ENCODE data around the gene MROH9. TPM values are rescaled to one million over a fixed set of nuclear protein-coding genes. Genes with fewer than 3 reads are reported as not detected.

Gene MROH9, protein sequence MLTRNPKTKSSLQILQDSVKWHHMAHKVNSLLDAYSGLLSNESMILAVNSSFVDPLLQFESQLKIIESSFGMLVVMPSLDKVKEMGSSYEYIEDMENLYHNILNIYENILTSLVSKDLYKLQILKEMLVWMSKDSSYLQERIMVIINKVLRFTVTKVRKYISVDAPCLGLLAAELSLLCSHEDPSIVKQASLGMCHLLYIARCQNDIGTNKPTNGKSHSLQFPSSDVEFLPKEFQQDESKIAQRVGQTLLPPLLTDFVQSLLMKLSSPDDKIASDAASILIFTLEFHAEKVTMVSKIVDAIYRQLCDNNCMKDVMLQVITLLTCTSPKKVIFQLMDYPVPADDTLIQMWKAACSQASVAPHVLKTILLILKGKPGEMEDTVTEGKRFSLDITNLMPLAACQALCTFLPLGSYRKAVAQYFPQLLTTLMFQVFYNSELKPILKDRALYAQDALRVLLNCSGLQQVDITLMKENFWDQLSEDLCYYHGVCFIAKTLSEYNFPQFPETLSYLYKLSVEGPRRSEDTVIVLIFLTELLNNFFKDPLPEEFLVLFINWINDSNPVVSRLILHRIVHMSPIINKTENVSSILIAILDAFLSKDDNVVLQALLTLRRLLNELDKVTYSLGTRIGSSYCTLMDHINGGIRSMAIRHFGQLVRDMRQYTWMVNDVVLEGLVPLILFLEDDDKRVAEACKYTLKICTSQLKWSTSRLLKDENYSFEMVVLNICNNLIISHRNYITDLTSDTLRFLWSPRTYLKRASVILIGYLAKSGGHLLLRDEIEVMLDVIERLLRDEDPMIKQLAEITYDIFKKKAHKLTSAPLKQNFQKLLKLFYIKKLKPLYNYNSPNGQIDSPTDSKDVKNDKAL
- total RNA-seq (2022; extraction: Qiagen RNA extraction; ENCODE audit: low read depth) = not detected in 5 replicates

DNA sequence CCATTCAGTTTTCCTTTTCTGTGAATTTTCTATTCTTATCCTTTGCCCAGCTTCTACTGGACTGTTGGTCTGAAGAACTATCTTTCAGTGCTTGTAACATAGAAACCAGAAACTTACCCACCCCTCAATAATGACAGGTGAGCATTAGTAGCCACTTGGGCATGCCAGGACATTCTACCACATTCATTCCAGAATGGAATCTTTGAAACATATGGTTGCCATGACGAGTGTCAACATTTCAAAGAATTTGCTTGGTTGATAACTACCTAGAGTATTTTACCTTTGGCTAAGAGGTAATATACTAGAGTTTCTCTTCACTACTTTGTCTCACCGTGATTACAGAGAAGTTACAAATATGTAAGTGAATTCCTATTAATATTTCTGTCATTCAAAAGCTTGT is at the start of gene MROH9:
Gene MROH9, plus strand, starts transcription at position 304 of the 400 bp plus-strand sequence. CDS start 10,023 bp downstream, outside the sequence.

DNA sequence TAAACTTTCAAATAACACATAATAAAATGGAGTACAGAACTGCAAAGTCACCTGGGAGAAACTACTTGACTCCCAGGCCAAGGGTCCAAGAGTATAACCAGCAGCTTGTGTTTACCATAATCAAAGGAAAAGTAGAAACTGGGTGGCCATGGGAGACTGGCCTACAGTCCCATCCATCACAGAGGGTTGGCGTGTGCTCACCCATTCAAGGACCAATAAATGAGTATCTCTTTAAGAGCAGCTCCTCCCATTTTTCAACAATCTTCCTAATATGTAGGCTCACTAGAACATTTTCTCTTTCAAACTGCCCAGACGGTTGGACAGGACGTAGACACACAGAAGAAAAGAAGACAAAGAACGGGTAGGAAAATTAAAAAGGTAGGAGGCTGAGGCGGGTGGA is 155.3 kb downstream of the MROH9 start, which contains the start of gene FMO3:
Gene FMO3, plus strand, starts transcription at position 302 of the 400 bp plus-strand sequence. CDS start 1,754 bp downstream, outside the sequence.

Other genes with a start within 250 kb of the MROH9 start
- not detected in 5 replicates for gene FMO3, start 155.4 kb downstream of the MROH9 start, total RNA-seq (2022; extraction: Qiagen RNA extraction; ENCODE audit: low read depth)
- gene FMO2, start 249.8 kb downstream of the MROH9 start, total RNA-seq (2022; extraction: Qiagen RNA extraction; ENCODE audit: low read depth) = not detected in 5 replicates

Measured in A549 treated with GW870086 at 1 μM for 4 hours (cell line).